NCI-H187 (cell line): ENCODE data around the gene ABHD17C.

Experiments
- DNase-seq, 2 experiments: peaks; one replicate each; lab custom pipeline; 2025; lab: John Stamatoyannopoulos, UW

Gene ABHD17C

DNA sequence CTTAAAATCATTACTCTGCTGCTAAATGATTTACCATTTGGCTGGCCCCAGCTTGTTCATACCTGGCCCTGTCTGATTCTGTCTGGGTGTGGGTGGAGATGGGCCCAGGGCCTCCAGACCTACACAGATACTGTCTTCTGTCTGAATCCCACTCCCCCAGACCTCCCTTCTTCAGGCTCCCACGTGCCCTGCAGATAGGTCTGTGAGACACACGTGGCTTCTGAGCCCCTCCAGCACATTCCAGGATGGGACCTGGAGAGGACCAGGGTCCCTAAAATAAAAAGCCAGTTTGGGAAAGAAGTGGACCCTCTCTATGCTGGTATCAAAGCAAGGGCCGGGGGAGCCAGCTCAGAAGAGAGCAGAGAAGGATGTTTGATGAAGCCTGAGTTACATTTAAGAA is 69.4 kb downstream of the ABHD17C start:
- DNase-seq: no peak

DNA sequence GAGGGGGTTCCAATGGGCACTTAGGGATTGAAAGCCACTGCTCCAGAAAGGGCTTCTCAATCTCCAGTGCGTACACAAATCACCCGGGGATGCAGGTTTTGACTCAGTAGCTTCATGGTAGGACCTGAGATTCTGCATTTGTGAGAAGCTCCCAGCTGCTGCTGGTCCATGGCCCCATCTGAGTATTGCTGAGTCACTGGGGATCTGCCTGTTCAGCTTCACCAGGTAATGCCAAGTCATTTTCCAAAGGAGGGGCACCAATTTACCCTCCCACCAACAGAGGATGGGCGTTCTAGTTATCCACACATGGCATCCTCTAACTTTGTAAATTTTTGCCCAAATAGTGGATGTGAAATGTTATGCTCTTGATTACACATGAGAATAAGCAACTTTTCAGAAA is 71.2 kb downstream of the ABHD17C start:
- no peak for DNase-seq

DNA sequence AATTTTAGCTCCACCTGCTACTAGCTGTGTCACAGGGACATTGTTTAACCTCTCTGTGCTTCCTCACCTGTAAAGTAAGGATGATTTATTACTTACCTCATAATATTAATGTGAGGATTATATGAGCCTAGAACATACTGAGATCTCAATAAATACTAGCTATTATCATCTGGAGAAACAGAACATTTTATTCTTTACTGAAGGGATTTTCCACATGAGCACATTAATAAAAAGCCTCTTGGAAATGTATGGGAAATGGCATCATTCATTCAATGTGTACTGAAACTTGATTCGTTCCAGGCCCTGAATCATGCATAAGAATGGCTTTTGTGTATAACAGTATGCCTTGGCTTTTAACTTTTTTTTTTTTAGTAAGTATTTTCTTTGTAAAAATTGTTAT is 73.0 kb downstream of the ABHD17C start:
- DNase-seq: no peak

DNA sequence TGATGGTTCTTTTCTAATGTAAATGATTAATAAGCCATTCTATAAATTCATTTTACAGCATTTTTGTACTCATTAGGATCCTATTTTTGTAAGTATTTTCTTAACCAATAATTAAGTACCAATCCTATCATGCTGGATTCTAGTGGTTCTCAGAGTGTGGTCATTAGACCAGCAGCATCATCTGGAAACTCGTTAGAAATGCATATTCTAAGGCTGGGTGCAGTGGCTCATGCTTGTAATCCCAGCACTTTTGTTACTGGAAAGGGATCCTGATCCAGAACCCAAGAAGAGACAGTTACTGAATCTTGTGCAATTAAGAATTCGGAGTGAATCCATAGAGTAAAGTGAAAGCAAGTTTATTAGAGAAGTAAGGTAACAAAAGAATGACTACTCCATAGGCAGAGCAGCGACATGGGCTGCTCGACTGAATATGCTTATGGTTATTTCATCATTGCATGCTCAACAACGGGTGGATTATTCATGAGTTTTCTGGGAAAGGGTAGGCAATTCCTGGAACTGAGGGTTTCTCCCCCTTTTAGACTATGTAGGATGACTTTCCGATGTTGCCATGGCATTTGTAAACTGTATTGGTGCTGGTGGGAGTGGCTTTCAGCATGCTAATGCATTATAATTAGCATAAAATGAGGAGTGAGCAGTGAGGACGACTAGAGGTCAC is 74.2 kb downstream of the ABHD17C start:
- DNase-seq: no peak

DNA sequence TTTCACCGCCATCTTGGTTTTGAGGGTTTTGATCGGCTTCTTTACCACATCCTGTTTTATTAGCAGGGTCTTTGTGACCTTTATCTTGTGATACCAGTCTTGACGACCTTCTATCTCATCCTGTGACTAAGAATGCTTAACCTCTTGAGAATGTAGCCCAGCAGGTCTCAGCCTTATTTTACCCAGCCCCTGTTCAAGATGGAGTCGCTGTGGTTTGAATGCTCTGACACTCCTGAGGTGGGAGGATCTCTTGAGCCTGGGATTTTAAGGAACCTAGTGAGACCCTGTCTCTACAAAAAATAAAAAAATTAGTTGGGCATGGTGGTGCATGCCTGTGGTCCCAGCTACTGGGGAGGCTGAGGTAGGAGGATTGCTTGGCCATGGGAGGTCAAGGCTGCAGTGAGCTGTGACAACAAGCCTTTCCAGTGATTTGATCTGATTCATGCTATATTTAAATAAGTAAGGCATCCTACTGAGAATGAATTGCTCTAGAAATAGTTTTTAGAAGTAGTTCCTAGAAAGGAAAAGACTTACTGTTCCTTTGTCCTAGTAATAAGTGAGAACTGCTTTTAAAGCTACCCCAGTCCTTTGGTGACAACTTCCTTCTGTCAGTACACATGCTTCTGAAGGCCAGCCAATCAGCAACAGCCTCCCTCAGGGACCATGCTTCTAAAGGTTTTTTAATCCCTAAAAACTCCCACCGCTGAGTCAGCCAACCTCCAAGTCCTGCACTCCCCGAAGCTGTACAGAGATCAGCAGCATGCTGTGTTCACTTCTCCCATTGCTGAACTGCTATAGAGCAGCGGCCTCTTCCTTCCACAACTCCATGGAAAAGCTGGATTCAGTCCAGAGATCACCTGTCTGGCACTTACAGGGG is 75.0 kb downstream of the ABHD17C start:
- no peak for DNase-seq

DNA sequence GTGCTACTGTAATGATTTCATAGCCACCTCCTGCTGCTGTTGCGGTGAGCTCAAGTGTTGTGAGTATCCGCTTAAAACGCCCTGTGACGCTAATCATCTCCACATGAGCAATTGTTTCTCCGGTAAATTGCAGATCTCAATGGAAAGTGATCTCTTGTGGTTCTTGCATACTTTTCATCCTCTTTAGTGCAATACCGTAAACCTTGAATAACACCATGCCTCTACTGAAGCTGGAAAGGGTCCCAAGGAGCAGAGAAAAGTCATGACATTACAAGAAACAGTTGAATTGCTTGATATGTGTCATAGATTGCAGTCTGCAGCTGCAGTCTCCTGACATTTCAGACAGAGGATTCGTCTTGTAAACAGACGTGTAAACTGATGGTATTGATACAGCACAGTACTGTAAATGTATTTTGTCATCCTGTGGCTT is 78.0 kb downstream of the ABHD17C start:
- DNase-seq: no peak

DNA sequence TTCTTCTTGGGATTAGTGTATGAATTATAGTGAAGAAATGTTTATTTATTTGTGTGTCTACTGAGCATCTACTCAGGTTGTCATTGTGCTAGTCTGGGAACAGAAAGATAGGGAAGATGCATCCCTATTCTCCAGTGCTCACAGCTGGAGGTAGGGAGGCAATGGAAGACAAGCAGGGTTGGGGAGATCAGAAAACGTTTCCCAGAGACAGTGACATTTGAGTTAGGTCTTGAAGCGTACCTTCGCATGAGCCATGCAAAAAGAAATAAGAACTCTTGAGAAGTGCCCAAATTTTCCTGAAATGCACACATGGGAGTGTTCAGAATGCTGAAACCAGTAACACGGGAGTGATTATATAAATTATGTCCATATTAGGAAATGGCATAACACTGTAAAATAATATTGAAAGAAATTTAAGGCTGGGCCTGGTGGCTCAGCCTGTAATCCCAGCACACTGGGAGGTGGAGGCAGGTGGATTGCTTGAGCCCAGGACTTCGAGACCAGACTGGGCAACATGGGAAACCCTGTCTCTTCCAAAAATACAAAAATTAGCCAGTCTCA is 78.8 kb downstream of the ABHD17C start:
- DNase-seq: no peak

DNA sequence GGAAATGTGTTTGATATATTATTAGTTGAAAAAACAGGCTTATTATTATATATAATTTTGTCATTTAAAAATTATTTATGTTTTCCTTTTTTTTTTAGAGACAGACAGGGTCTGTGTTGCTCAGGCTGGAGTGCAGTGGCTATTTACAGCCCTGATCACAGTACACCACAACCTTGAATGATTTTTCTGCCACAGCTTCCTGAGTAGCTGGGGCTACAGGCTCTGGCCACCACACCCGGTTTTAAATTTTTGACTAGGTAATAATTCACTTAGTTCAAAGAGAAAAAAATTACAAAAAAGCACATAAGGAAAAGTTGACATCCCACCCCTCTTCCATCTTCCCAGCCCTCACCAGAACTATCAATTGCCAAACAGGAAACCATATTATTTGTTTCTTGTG is 79.4 kb downstream of the ABHD17C start:
- DNase-seq: no peak

DNA sequence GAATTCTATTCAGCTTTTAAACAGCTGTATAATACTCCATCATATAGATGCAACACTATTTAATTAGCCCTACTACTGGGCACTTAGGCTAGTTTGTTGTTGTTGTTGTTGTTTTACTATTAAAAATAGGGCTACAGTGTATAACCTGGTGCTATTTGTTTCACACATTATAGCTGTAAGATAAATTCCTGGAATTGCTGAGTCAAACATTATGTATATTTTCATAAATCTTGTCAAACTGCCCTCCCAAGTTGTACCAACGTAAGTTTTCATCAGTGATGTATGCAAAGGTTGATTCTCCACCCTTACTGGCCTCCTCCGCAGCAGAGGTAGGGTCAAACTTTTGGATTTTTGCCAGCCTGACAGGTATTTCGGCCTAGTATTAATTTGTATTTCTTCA is 80.2 kb downstream of the ABHD17C start:
- DNase-seq: no peak

DNA sequence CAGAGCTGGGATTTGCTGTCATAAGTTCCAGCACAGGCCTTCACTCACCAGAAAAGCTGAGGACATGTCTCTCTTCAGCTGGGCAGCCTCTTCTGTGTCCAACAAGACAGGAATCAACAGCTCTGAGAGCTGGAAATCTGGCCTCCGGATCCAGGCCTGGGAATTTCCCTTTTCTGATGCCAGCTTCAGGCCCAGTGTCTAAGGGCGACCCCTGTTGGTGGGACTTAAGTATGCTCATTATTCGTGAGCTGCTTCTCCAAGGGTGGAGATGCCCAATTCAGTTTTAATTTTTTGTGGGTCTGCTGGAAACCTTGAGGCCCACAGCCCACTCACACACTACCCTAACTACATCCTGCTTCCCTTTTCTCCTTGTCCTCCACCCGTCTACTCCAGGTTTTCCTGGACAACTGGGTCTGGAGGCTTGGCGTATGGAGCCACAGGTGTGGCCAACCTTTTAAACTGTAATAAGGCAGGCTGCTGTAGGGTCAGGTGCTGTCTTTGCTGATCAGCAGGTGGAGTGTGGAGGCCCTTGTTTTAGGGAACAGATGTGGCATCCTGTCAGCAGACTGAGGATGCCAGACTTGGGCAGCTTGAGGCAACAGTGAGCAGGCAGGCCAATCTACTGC is 81.4 kb downstream of the ABHD17C start:
- no peak for DNase-seq

DNA sequence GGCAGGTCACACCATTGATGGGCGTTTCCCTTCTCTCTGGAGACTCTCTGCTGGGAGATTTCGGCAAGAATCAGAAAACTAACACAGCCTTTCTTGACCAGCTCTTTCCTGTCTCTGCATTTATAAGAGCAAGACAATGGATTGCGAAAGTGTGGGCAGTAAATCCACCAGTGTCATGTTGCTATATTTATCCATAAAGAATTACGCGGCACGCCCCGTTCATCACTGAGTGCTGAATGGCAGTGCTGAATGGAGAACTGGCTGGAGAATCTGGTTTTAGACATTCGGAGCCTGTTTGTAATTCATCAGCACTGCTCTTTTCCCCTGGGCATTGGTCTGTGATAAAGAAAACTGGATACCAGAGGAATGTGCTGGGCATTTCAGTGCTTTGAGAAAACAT is 82.0 kb downstream of the ABHD17C start:
- no peak for DNase-seq

DNA sequence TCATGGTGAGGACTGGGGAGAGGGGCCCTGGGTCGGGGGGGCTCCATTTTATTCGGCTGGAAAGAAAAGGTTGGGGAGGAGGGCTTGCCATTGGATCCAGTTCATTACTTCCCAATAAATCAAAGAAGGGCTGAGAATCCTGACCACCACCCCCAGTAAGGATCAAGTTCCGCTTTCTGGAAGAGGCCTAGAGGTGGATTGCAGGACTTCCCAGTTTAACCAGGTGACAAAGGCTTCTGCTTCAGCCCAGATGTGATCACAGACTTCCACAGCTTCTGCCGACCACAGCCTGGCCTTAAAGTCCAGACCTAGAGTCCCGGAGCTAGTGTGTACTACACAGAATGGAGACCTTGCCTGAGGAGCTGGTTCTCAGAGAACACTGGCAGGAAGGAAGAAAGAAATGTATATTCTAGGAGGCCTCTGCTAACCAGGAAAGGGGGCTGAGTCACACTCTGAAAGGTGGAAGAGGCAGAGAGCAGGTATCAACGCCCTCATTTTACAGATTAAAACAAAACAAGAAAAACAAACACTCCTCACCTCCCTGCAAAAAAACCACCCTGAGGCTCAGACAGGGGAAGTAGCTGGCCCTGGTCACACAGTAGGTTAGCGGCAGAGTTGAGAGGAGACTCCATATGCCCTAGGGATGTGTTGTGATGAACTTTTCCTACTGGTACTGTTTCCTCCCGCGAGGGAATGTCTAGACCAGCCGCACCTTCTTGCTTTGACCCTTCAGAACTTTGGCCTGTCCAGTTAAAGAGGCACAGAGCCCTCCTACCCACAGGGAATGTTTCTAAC is 82.9 kb downstream of the ABHD17C start:
- DNase-seq: no peak

DNA sequence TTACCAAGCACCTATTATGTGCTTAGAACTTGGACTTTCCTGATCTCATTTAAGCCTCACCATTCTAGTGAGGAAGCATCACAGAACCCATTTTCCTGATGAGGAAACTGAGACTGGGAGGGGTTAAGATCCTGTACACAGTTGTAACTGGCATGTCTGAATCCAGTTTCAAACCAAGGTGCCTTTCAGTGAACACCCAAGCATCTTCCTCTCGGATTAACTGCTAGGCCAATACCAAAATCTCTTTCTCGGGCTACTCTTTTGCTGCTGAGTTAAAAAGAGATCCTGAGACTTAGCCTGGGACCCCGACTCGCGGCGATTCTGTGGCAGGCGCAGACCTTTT is 83.5 kb downstream of the ABHD17C start:
- no peak for DNase-seq

DNA sequence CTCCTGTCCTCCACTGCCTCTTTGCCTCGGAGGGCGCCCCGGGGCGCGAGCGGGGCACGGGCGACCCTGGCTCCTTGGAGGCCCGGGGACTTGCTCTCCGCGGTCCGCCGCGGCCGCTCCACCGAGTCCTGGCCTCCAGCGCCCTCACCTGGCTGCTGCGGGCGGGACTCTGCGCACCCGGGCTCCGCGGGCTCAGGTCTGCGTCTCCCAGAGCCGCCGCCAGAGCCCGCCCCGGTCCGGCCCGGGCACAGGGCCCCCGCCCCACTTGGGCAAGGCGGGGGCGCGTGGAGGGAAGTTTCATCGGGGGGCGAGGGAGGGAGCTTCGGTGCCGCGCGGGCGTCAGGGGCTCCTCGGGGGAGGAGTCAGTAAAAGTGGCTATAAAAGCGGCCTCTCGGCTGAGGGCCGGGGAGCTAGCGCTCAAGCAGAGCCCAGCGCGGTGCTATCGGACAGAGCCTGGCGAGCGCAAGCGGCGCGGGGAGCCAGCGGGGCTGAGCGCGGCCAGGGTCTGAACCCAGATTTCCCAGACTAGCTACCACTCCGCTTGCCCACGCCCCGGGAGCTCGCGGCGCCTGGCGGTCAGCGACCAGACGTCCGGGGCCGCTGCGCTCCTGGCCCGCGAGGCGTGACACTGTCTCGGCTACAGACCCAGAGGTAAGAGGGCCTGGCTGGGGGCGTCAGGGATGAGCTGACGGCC is 84.0 kb downstream of the ABHD17C start, which contains the start of gene CEMIP:
Gene CEMIP (plus strand): TSS at position 407 of the 694 bp plus-strand sequence. CDS start 94,510 bp downstream, outside the sequence.
- peak in 1 of 2 experiments; percentile 30 for DNase-seq

DNA sequence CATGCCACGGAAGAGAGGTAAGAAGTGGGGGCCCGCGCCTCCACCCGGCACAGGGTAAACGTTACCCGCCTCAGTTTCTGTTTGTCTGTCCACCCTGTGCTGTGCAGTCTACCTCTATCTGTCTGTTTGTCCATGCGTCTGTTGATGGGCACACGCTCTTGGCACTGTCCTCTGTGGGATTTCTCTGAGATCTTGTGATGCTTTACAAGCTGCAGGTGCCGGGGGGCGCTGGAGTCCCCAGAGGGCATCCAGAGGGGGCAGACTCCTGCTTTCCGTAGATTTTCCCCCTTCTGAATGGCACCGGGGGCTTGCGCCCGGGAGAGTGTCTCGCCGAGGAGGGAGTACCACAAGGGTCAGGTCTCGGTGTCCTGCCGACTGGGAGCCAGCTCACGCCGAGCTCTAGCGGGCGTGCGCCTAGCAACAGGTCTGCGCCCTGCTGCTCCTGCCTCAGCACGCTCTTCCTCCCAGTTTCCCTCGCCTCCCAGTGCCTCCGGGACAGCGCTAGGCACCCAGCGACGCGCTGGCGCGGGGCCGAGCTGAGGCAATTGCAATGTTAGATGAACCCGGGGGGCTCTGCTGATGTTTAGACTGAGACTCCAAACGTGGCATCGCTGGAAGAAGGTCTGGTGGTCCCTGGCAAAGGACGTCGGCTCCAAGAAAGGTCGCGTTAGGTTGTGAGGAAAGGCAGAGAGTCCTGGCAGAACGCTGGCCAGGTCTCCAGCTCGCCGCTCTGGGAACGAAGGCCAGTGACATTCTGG is 84.7 kb downstream of the ABHD17C start:
- DNase-seq: no peak

DNA sequence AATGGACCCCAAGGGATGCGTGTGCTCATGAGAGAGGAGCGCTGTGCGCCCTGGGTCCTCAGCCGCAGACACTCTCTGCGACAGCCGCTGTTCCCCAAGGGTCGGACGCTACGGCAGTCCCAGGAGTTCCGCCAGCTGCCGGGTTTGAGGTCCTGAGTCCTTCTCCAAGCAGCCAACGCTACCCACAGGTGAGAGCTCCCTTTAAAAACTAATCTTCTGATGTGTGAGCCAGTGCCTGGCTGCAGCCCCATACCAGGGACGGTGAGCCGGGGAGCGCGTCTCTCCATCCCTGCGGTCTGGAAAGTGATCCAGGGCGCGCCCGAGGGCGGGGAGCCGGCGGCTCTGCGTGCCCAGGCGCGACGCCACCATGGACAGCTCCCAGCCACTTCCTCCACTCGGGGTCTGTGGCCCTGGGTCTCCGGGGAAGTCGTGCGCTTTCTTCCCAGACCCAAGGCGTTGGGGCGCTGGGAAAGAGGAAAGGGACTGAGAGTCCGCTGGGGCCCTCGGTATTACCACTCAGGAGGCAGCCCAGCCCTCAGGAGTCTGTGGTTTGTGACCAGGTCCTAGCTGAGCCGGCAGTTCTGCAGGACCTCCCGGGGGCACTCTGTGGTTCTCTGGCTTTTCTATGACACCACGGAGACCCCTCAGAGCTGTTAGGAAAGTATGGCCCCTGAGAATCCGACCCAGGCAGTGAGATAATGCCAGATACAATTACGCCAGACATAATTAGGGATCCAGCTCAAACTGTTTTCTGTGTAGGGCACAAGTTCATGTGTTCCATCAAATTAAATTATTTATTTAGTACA is 85.5 kb downstream of the ABHD17C start:
- DNase-seq: no peak

DNA sequence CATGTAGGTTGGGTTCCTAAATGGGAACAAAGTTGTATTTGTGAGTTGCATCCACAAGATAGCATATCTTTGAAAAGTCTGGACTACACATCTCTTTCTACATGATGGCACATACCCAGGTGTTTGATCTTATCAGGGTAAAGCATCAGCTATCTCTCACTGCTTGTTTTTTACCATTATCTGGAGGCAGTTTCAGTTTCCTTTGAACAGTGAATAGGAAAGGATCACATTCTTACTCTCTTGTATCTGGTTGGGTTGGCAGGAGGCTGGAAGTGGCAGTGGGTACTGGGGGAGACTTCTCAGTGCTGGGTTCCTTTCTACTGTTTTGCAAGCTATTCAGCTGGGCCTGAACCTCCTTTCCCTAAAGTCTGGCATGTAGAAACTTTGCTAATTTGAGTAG is 88.2 kb downstream of the ABHD17C start:
- no peak for DNase-seq

DNA sequence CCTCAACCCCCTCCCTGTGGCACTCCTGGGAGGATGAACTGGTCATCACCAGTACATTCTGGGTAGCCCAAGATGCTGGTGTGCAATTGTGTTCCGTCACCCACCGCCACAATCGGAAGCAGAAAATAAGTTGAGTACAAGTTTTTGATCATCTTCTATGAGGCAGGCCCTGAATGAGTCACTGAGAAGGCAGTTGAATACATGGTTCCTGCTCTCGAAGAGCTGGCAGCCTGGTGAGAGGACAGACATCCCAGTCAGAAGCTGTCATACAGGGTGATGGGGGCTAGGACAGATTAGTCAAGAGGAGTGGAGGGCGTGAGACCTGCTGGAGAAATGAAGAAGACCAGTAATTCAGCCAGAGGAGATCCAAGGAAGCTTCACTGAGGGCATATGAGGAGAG is 90.2 kb downstream of the ABHD17C start:
- DNase-seq: no peak

DNA sequence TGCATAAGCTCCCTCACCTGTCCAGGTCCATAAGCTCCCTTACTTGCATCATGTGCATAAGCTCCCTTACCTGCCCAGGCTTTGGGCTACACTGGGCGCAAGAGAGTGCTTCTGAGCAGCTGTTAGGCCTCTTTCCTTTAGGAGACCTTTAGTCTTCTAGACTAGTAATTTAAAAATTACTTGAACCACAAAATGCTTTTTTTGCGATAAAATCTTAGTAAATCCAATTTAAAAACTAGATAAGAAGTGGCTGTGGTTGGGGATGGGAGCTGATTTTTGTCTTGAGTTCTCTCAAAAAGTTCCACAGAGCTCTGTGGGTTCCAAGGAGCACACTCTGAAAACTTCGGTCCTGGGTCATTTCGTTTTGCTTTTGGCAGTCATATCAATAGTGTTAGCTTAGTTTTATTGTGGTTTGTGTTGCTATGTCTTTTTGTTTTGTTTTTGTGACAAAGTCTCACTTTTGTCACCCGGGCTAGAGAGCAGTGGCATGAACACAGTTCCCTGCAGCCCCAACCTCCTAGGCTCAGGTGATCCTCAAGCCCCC is 90.8 kb downstream of the ABHD17C start:
- DNase-seq: no peak
